Vagina (tissue), 2 donors: ENCODE results near the gene MYCBPAP. TPM values are rescaled to one million over a fixed set of nuclear protein-coding genes. Genes with fewer than 3 reads are reported as not detected.

Experiments
- DNase-seq, 2 donors: peaks; one replicate each; pipeline ENCODE4 v3.0.0-alpha.2; 2017; ENCODE audit errors: extremely low spot score in 2 of 2
- H3K27ac ChIP-seq: fragments of 200-600 bp; sonication (generic); one replicate; pipeline ENCODE4 v1.5.1; 2019
- H3K27me3 ChIP-seq: fragments of 200-600 bp; sonication (generic); one replicate; pipeline ENCODE4 v1.5.1; 2019
- H3K36me3 ChIP-seq, 2 donors: fragments of 200-600 bp; sonication (generic); one replicate each; pipeline ENCODE4 v1.5.1; 2017 to 2019
- H3K4me1 ChIP-seq: fragments of 200-600 bp; sonication (generic); one replicate; pipeline ENCODE4 v1.5.1; 2019
- H3K4me3 ChIP-seq, 2 donors: fragments of 200-600 bp; sonication (generic); 1 replicate in 1 of 2; 2 replicates in 1 of 2; pipeline ENCODE4 v1.5.1; 2016 to 2019
- H3K9me3 ChIP-seq: fragments of 200-600 bp; sonication (generic); one replicate; pipeline ENCODE4 v1.5.1; 2019
- CTCF ChIP-seq, 3 experiments: fragments of 450-650 bp in 2 of 3; fragments of 200-600 bp in 1 of 3; sonication (generic) in 1 of 3; IDR thresholded peaks; one replicate each; pipeline ENCODE4 v1.5.1; 2017 to 2019; ENCODE audit warnings: antibody characterized with exemption in 3 of 3, mild to moderate bottlenecking in 2 of 3, moderate library complexity in 2 of 3
- POLR2A ChIP-seq, 2 donors: fragments of 450-650 bp; IDR thresholded peaks; one replicate each; pipeline ENCODE4 v1.6.1; 2017; ENCODE audit warnings: antibody characterized with exemption in 2 of 2, mild to moderate bottlenecking in 2 of 2, moderate library complexity in 2 of 2
- POLR2AphosphoS5 ChIP-seq, 2 donors: sonication (generic); formaldehyde crosslinking; IDR thresholded peaks; one replicate each; pipeline ENCODE4 v1.9.0; 2017; ENCODE audit warnings: antibody characterized with exemption in 2 of 2, mild to moderate bottlenecking in 2 of 2, low read depth in 1 of 2; ENCODE audit not compliant: insufficient read depth in 1 of 2
- intact Hi-C: fragments of 100-400 bp; cut with DNase I; formaldehyde crosslinking; loops from one replicate; pipeline ENCODE4 v1.15.1; 2023
- total RNA-seq: library from RNA; depleted of rRNA; stranded (reverse); fragments of >200 nt; gene quantifications from one replicate; pipeline ENCODE4 v1.2.3, GENCODE V29; 2016

Gene MYCBPAP
- total RNA-seq, 1 donor from 2014 or later = not detected

GRCh38 chr17:50524838-50525237 lies 16.6 kb downstream of the MYCBPAP start:
- Histone ChIP-seq H3K4me3 (no peak overlapping the region), H3K9me3 (no peaks in the 10 kb centered on the region), H3K27ac (no peak overlapping the region), H3K4me1 (no peaks in the 10 kb centered on the region), H3K27me3 (no peaks in the 10 kb centered on the region), H3K36me3 (no peaks in the 10 kb centered on the region)
- TF ChIP-seq CTCF (IDR thresholded peaks at IDR 0.05) (no peak), POLR2A (IDR thresholded peaks at IDR 0.05) (no peak), POLR2AphosphoS5 (IDR thresholded peaks at IDR 0.05; ENCODE audit: insufficient read depth in 1 of 2, low read depth in 1 of 2) (no peak)
- no peak for DNase-seq
- intact Hi-C loops = no loop called here

GRCh38 chr17:50527155-50527762 lies 19.0 kb downstream of the MYCBPAP start:
- TF ChIP-seq POLR2AphosphoS5 (IDR thresholded peaks at IDR 0.05; ENCODE audit: insufficient read depth in 1 of 2, low read depth in 1 of 2) (no peak), CTCF (IDR thresholded peaks at IDR 0.05) (no peak), POLR2A (IDR thresholded peaks at IDR 0.05) (no peak)
- Histone ChIP-seq H3K9me3 (no peaks in the 10 kb centered on the region), H3K27ac (no peak overlapping the region), H3K4me1 (peaks cover 7% of the 10 kb centered on the region), H3K27me3 (peaks cover 8% of the 10 kb centered on the region), H3K4me3 (no peak overlapping the region), H3K36me3 (no peaks in the 10 kb centered on the region)
- intact Hi-C loops = no loop called here
- no peak for DNase-seq

- no peak for DNase-seq
- TF ChIP-seq POLR2AphosphoS5 (IDR thresholded peaks at IDR 0.05; ENCODE audit: insufficient read depth in 1 of 2, low read depth in 1 of 2) (no peak), CTCF (IDR thresholded peaks at IDR 0.05) (no peak), POLR2A (IDR thresholded peaks at IDR 0.05) (no peak)
- H3K27ac ChIP-seq = no peak overlapping the region
- no peak overlapping the region for H3K4me3 ChIP-seq
- peaks cover 15% of the 10 kb centered on the region for H3K4me1 ChIP-seq
- H3K9me3 ChIP-seq = no peaks in the 10 kb centered on the region
- peaks cover 14% of the 10 kb centered on the region for H3K27me3 ChIP-seq
- intact Hi-C loops = no loop called here
- H3K36me3 ChIP-seq = no peaks in the 10 kb centered on the region
Observed at GRCh38 chr17:50527949-50528474, 19.8 kb downstream of the MYCBPAP start.

GRCh38 chr17:50529849-50530248 lies 21.6 kb downstream of the MYCBPAP start:
- TF ChIP-seq POLR2A (IDR thresholded peaks at IDR 0.05) = no peak
- TF ChIP-seq POLR2AphosphoS5 (IDR thresholded peaks at IDR 0.05; ENCODE audit: insufficient read depth in 1 of 2, low read depth in 1 of 2) = no peak
- TF ChIP-seq CTCF (IDR thresholded peaks at IDR 0.05) = no peak
- Histone ChIP-seq H3K4me1 (peaks cover 28% of the 10 kb centered on the region), H3K27ac (no peak overlapping the region), H3K36me3 (no peaks in the 10 kb centered on the region), H3K9me3 (no peaks in the 10 kb centered on the region), H3K27me3 (peaks cover 14% of the 10 kb centered on the region), H3K4me3 (no peak overlapping the region)
- no peak for DNase-seq
- intact Hi-C loops = no loop called here

- no peaks in the 10 kb centered on the region for H3K9me3 ChIP-seq
- intact Hi-C loops = no loop called here
- no peaks in the 10 kb centered on the region for H3K36me3 ChIP-seq
- H3K4me1 ChIP-seq = peaks cover 28% of the 10 kb centered on the region
- no peak for TF ChIP-seq POLR2A (IDR thresholded peaks at IDR 0.05)
- TF ChIP-seq POLR2AphosphoS5 (IDR thresholded peaks at IDR 0.05; ENCODE audit: insufficient read depth in 1 of 2, low read depth in 1 of 2) = no peak
- no peak for TF ChIP-seq CTCF (IDR thresholded peaks at IDR 0.05)
- DNase-seq = no peak
- H3K27me3 ChIP-seq = peaks cover 14% of the 10 kb centered on the region
- no peak overlapping the region for H3K4me3 ChIP-seq
- no peak overlapping the region for H3K27ac ChIP-seq
Observed at GRCh38 chr17:50531428-50532025, 23.3 kb downstream of the MYCBPAP start.
